AG09309 (cell line): ENCODE data around the gene DNAJB1.

Source experiments
- DNase-seq: peaks from one replicate; pipeline ENCODE4 v3.0.0-alpha.2; 2010; ENCODE audit warnings: low read depth
- H3K4me3 ChIP-seq: 2 replicates; pipeline ENCODE4 v1.5.1; 2011; ENCODE audit warnings: mild to moderate bottlenecking, low read depth, low read length, moderate library complexity; ENCODE audit not compliant: control insufficient read depth
- TF ChIP-seq, protein P1 (sequence below): IDR thresholded peaks from 2 replicates; pipeline ENCODE4 v1.5.1; 2011; ENCODE audit warnings: mild to moderate bottlenecking, low read depth, low read length, inconsistent platforms; ENCODE audit not compliant: insufficient read depth, control insufficient read depth; ENCODE audit errors: missing control alignments

The DNAJB1 gene

DNA sequence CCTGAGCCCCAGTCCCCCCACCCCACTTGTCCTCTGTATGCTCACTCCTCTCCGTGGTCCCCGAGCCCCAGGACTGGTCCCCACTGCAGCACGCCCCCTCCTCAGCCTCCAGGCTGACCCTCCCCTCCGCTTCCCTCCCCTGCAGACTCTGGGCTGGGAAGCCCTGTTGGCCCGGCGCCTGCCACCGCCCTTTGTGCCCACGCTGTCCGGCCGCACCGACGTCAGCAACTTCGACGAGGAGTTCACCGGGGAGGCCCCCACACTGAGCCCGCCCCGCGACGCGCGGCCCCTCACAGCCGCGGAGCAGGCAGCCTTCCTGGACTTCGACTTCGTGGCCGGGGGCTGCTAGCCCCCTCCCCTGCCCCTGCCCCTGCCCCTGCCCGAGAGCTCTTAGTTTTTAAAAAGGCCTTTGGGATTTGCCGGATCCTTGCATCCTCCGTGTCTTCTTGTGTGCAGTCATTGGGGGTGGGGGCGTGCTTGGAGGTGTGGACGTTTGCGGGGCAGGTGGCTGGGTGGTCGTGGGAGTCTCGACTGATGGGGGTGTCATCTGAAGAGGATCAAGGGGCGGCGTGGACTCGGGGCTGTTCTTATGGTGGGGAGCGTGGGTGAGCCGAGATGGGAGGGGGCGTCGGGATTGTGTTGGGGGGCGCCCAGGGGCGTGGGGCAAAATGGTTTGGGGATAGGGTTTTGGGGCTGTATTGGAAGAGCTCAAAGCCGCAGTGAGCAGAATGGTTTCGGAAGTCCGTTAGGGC, 46.6 kb downstream of the DNAJB1 start:
- TF ChIP-seq, protein P1, sequence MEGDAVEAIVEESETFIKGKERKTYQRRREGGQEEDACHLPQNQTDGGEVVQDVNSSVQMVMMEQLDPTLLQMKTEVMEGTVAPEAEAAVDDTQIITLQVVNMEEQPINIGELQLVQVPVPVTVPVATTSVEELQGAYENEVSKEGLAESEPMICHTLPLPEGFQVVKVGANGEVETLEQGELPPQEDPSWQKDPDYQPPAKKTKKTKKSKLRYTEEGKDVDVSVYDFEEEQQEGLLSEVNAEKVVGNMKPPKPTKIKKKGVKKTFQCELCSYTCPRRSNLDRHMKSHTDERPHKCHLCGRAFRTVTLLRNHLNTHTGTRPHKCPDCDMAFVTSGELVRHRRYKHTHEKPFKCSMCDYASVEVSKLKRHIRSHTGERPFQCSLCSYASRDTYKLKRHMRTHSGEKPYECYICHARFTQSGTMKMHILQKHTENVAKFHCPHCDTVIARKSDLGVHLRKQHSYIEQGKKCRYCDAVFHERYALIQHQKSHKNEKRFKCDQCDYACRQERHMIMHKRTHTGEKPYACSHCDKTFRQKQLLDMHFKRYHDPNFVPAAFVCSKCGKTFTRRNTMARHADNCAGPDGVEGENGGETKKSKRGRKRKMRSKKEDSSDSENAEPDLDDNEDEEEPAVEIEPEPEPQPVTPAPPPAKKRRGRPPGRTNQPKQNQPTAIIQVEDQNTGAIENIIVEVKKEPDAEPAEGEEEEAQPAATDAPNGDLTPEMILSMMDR = no peak
- no peak for DNase-seq
- H3K4me3 ChIP-seq = no peak overlapping the region

DNA sequence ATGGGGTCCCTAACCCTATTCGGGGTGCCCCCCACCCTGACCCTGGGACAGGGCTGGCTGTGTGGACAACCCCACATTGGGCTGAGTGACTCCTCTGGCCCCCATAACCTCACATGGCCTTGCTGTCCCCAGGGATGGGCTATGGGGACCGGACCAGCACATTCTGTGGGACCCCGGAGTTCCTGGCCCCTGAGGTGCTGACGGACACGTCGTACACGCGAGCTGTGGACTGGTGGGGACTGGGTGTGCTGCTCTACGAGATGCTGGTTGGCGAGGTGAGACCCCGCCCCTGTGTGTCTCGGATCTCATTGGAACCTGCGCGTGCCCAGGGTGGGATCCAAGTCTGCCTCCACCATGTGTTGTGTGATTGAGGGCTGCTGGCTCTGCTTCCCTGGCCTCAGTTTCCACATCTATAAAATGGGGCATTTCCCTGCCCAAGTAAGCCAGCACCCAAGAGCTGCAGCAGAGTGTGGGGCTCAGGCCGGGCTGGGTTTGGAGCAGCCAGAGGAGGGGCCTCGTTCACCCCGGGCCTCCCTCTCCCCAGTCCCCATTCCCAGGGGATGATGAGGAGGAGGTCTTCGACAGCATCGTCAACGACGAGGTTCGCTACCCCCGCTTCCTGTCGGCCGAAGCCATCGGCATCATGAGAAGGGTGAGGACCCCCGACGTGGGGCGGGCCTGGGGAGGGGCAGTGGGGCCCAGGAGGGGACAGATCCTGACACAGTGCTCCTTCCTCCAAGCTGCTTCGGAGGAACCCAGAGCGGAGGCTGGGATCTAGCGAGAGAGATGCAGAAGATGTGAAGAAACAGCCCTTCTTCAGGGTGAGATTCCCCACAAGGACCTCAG, 47.9 kb downstream of the DNAJB1 start:
- H3K4me3 ChIP-seq = no peak overlapping the region
- TF ChIP-seq, protein P1 = no peak
- DNase-seq = no peak

DNA sequence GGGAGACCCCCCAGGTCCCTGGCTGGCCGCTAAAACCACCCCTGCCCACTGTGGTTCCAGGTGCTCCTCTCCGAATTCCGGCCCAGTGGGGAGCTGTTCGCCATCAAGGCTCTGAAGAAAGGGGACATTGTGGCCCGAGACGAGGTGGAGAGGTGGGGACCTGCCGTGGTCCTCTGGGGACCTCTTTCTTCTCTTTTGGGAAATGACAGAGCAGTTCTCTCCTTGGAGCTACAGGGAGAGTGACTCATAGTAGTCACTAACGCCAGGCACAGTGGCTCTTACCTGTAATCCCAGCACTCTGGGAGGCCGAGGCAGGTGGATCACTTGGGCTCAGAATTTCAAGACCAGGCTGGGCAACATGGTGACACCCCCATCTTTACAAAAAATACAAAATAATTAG, 50.4 kb downstream of the DNAJB1 start:
- TF ChIP-seq, protein P1 = peak; percentile 15
- DNase-seq = no peak
- no peak overlapping the region for H3K4me3 ChIP-seq

DNA sequence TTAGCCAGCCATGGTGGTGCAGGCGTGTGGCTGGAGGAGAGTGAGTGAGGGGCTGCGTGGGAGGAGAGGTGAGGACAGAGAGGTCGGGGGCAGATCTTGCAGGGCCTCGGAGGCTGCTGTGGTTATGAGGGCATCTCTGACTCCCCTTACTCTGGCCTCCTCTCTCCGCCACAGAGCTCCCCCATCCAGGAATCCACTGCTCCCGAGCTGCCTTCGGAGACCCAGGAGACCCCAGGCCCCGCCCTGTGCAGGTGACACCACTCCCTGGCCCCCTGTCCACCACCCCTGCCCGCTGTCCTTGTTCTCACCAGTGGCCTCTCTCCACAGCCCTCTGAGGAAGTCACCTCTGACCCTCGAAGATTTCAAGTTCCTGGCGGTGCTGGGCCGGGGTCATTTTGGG, 50.8 kb downstream of the DNAJB1 start:
- TF ChIP-seq, protein P1 = no peak
- H3K4me3 ChIP-seq = no peak overlapping the region
- no peak for DNase-seq
